ENCODE results near the gene STX8. TPM values are rescaled to one million over a fixed set of nuclear protein-coding genes. Genes with fewer than 3 reads are reported as not detected.

The STX8 gene
- total and polyA plus RNA-seq, 9 of the 15 experiments (the other 6 are each of a cell fraction or from before 2014, with no cell fraction given): 14.6 to 42.5 (median 22.1) TPM

DNA sequence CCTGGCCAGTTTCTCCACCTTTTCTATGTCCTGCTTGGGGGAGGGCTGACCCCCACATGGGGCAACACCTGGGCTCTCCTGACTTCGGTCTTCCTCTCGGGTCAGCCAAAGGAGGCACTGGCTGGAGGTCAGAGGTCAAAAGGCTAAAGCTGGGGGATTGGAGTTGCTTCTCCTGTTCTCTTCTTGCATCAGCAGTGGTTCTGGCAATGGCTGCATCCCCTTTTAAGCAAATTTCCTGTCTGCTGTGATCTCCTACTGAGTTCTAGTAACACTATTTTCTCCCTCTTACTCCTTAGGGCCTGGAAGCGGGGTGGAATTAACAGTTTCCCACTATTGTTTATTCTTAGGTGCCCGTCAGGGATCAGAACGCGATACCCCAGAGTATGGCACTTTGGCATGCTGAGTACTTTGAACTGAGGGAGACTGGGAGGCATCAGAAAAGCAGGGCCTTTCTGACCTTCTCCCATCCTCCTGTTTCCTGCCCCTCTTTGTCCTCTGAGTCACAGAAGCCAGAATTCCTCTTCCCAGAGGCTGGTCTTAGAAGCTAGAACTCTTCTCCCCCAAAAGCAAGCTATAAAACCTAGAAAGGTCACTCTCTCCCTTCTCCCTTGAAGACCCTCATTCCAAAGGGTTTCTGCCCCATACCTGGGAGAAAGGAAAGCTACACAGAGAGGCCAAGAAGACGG, 268.2 kb downstream of the STX8 start:
- POLR2A ChIA-PET: interaction anchor here (0.6 to 0.8 kb wide), 2 partner anchors 34 to 384 kb away, joined by 3 to 4 read pairs; no protein-coding TSS in a partner anchor
- FAIRE-seq (no peak), DNase-seq (ENCODE audit: extremely low read depth in 1 of 4, low spot score in 3 of 4) (no peak), ATAC-seq (no peak)
- no peaks in the 10 kb centered on the region for H3K27me3 ChIP-seq (ENCODE audit: control insufficient read depth in 2 of 2, insufficient read depth in 2 of 2, low read length in 2 of 2)
- intact Hi-C loops (cut with micrococcal nuclease): no loop called here
- no peaks in the 10 kb centered on the region for H3K4me1 ChIP-seq (replicated peaks in 1 of 2; ENCODE audit: control insufficient read depth in 2 of 2, insufficient read depth in 2 of 2, low read length in 2 of 2)
- in situ Hi-C loops (cut with MboI): no loop called here
- BruUV-seq (replicated peaks): no TSS peak
- H3K4me2 ChIP-seq (ENCODE audit: insufficient read depth, low read length): no peak overlapping the region
- H3K27ac ChIP-seq (ENCODE audit: extremely low read depth, low read depth, low read length): no peak overlapping the region
- 10% methylated on average over 5 of the region's 7 CpGs for WGBS (ENCODE audit: insufficient coverage, low coverage, missing lambda C conversion rate)
- no peak overlapping the region for H3K4me3 ChIP-seq
- no peak overlapping the region for H2AFZ ChIP-seq (ENCODE audit: low read depth, low read length)
- no peaks in the 10 kb centered on the region for H3K9me3 ChIP-seq (replicated peaks; ENCODE audit: control insufficient read depth, insufficient read depth, low read depth, low read length)
- TF ChIP-seq CEBPG (CRISPR knock-in tag; IDR thresholded peaks at IDR 0.05) (peak; percentile 56), CEBPG (tag; conservative IDR thresholded peaks at IDR 0.05 in 1 of 2, IDR thresholded peaks at IDR 0.05 in 1 of 2) (peak in 1 of 2 experiments; percentile 64; a peak in 2 of 4 replicates), RBM14 (IDR thresholded peaks at IDR 0.05; ENCODE audit: borderline replicate concordance, insufficient read depth, low read depth, low read length) (no peak), KLF10 (CRISPR knock-in tag; IDR thresholded peaks at IDR 0.05) (no peak), PHTF2 (CRISPR knock-in tag; IDR thresholded peaks at IDR 0.05) (no peak), NR2C2 (CRISPR knock-in tag; IDR thresholded peaks at IDR 0.05) (0 out of 2 replicates have a peak, but pooled peaks have one; percentile 44), NR2C2 (tag; IDR thresholded peaks at IDR 0.05) (peak; percentile 78), TRIM24 (IDR thresholded peaks at IDR 0.05) (peak; percentile 46 to 66; a peak in 2 of 4 replicates), ZFX (CRISPR knock-in tag; IDR thresholded peaks at IDR 0.05) (no peak), NCOR1 (IDR thresholded peaks at IDR 0.05) (no peak), NR2C1 (IDR thresholded peaks at IDR 0.05) (peak; percentile 80; the same call in 1 of the 2 replicates), NR2C1 (tag; IDR thresholded peaks at IDR 0.05) (peak; percentile 86)
- TF ChIP-seq, protein P1, sequence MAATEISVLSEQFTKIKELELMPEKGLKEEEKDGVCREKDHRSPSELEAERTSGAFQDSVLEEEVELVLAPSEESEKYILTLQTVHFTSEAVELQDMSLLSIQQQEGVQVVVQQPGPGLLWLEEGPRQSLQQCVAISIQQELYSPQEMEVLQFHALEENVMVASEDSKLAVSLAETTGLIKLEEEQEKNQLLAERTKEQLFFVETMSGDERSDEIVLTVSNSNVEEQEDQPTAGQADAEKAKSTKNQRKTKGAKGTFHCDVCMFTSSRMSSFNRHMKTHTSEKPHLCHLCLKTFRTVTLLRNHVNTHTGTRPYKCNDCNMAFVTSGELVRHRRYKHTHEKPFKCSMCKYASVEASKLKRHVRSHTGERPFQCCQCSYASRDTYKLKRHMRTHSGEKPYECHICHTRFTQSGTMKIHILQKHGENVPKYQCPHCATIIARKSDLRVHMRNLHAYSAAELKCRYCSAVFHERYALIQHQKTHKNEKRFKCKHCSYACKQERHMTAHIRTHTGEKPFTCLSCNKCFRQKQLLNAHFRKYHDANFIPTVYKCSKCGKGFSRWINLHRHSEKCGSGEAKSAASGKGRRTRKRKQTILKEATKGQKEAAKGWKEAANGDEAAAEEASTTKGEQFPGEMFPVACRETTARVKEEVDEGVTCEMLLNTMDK (IDR thresholded peaks at IDR 0.05; ENCODE audit: borderline replicate concordance, insufficient read depth, low read depth, low read length, poor library complexity, severe bottlenecking): no peak
- TF ChIP-seq, protein P2, sequence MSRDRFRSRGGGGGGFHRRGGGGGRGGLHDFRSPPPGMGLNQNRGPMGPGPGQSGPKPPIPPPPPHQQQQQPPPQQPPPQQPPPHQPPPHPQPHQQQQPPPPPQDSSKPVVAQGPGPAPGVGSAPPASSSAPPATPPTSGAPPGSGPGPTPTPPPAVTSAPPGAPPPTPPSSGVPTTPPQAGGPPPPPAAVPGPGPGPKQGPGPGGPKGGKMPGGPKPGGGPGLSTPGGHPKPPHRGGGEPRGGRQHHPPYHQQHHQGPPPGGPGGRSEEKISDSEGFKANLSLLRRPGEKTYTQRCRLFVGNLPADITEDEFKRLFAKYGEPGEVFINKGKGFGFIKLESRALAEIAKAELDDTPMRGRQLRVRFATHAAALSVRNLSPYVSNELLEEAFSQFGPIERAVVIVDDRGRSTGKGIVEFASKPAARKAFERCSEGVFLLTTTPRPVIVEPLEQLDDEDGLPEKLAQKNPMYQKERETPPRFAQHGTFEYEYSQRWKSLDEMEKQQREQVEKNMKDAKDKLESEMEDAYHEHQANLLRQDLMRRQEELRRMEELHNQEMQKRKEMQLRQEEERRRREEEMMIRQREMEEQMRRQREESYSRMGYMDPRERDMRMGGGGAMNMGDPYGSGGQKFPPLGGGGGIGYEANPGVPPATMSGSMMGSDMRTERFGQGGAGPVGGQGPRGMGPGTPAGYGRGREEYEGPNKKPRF (IDR thresholded peaks at IDR 0.05; ENCODE audit: low read depth, low read length): no peak
- H4K20me1 ChIP-seq (replicated peaks; ENCODE audit: control insufficient read depth, insufficient read depth, low read length): no peaks in the 10 kb centered on the region; the same call in 1 of the 2 replicates
- no peaks in the 10 kb centered on the region for H3K9me1 ChIP-seq (ENCODE audit: control insufficient read depth, insufficient read depth, low read length)
- CTCF ChIA-PET (ENCODE audit: low intra/inter-chr PET ratio): no interaction called here
- no peaks in the 10 kb centered on the region for H3K79me2 ChIP-seq (ENCODE audit: control insufficient read depth, insufficient read depth, low read length)
- H3K36me3 ChIP-seq (ENCODE audit: control insufficient read depth, insufficient read depth, low read length): no peaks in the 10 kb centered on the region
- no peak overlapping the region for H3K9ac ChIP-seq (ENCODE audit: insufficient read depth in 1 of 2, low read depth in 2 of 2, low read length in 2 of 2)
